Activated CD4-positive, alpha-beta T cell treated with anti-CD3 and anti-CD28 coated beads, Interleukin-2, amount 50 U/mL, for 24 hours (primary cell): ENCODE measurements around the gene PITPNM3.

ENCODE experiments used
- DNase-seq, 2 donors: peaks; one replicate each; pipeline ENCODE4 v3.0.0-alpha.2; 2020; ENCODE audit warnings: low read depth in 1 of 2, low spot score in 1 of 2

Gene PITPNM3

DNA sequence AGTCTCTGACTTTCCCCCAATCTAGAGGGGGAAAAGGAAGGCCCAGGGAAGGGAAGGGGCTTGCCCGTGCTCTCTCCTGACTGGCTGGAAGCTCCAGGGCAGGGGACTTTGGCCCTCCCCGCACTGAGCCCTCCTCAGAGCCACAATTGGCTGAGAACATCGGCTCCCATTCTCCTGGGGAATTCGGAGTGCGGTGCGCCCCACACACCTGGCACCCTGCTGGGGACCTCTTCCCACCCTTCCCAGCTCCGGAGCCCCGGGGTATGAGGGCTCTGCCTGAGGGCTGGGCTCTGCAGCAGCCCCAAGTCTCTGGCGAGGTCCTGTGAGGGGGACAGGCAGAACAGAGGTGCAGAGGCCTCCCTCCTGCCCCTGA is 76.1 kb downstream of the PITPNM3 start:
- DNase-seq = no peak

DNA sequence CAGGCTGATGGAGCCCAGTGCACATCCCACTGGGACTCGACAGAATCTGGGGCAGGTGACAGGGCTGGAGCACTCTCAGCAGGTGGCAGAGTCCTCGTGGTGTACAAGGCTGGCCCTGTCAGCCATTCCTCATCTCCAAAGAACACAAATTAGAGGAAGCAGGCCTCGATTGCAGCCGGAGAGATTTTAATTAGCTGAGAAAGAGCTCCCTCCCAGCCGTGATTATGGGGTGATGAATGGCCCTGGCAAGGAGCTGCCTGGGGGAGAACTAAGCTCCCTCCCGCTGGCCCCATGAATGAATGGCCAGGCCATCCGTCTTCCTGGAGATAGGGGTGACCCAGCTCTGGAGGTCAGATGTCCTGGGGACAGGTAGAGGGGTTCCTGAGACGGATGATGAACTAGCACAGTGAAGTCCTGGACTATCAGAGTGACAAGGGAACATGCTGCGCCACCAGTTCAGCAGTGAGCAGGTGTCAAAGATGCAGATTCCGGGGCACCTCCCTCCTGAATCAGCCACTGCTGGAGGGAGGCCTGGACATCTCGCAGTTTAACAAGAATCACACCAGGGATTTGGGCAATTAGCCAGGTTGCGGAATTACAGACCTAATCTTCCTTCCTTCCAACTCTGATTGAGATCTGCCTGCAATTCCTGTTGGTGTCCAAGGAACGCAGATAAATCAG is 76.6 kb downstream of the PITPNM3 start:
- DNase-seq = no peak

DNA sequence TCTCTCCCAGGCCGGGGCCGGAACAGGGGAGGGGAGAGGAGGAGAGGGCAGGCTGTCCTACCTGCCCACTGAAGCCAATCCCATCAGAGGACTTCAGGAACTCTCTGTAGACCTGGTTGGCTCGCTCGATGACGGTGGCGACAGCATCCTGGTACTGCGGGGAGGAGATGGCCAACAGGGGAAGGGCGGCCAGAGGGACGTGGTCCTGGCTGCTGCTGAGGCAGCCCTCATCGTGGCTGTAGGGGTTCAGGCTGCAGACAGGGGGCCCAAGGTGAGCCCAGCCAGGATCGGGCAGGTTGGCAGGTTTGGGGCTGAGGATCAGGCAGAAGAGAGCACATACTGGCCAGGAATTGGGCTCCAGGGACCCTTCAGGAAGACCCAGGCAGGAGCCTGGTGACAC is 77.9 kb downstream of the PITPNM3 start:
- DNase-seq = no peak

DNA sequence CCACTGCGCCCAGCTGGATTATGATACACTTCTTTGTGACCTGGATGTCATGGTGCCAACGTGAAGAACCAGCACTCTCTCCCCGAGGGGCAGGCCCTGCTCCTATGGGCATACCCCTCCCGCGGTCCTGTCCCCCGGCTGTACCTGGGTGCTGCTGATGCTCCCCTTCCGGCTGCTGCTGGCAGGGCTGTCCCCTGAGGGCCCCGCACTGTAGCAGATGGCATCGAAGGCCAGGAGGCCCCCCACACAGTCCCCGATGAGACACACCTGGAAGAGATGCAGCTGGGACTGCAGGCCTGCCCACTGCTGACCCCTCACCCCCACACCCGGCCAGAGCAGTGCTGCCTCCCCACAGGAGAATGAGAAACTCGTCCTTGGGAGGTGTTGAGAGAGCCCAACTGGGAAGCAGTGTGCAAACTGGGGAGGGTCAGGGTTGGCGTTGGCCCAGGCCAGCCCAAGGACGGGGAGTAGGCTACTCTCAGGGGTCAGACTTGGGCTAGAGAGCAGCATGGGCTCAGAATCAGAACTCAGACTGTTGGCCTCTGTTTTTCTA is 78.4 kb downstream of the PITPNM3 start:
- no peak for DNase-seq

DNA sequence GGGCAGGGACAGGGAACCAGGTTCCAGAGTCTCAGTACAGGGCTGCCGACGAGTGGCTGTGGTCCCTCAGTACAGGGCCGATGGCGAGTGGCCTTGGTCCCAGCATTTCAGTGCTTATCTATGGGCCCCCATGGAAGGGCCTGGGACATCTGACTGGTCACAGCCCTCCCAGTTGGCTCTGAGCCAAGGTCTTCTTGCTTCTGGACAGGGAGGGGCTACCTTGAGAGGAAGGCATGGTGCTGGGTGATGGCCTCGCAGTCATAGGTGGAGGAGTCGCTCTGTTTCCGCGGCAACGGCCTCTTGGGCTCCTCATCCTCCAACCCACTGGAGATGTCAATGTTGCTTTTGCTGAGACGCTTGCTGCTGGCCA is 79.6 kb downstream of the PITPNM3 start:
- DNase-seq = no peak

DNA sequence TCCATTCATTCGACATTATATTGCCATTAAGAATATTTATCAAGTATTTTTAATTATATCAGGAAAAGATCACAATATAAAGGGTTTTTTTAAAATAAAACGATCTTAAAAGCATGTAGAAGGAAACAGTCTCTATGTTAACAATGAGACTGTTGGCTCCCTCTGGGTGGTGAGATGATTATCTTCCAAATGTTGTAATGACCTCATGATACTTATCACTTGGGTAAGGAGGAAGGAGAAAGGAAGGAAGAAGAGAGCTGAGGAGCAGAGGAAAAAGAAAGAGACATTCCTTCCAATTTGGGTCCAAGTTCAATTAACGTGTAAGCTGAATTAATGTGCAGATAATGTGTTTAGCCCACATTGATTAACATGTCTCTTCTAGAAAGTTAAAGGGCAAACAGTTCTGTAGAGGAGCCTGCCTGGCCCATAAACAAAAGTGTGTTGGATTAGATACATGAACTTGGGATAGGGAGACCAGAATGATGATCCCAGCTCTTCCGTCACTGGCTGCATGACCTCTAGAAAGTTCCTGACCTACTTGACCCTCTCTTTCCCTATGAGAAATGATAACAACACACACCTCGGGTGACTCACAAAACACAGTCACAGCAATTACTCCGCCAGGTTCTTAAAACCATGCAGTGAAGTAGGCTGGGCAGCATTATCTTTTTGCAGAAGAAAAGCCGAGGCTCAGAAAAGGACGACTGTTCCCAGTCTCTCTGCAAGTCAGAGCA is 80.1 kb downstream of the PITPNM3 start:
- DNase-seq = no peak

DNA sequence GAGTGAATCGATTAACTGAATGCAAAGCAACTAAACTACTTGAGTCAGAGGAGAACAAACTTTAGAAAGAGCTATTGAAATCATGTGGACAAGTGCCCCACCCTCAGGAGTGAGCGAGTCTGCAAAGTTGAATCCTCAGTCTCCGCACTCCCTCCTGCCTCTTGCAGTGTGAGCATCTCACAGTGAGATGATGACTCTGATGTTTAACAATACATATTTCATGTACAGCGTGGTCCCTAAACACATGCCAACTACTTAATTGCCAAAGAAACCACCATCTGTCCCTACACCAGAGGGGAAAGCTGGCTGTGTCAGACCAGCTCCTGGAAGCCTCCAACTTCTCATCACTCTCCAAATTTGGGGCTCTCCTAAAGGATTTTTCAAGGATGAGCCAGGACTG is 80.9 kb downstream of the PITPNM3 start:
- no peak for DNase-seq

DNA sequence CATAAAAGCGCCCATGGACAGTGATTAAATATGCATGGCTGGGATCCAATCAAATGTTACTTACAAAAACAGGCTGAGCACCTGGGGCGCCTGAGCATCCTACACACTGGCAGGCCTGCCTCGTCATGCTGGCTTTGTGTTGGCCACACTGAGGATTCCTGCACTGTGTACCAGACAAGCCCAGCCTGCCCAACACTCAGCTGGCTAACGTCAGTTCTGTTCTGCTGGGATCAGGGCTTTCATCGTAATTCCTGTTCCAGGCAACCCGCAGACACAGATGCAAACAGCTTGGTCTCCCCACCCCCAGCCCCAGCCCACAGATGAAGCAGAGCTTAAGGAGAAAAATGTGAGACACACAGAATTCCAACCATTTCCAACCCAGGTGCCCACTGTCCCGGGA is 81.4 kb downstream of the PITPNM3 start:
- no peak for DNase-seq

DNA sequence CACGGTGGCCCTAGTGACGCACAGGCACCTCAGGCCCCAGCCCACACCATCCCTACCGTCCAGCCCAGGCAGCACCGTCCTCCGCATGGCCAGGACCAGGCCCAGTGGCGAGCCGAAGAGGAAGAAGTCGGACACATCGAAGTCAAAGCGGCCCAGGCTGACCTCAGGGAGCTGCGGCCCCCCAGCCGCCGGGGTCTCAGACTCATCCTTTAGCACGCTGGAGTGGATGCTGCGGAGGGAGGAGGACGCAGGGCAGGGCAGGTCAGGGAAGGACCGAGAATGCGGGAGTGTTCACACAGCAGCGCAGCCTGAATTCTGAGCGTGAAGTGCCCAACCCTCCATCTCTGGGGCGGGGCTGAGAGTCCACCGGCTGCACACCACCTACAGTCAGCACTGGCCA is 82.0 kb downstream of the PITPNM3 start:
- no peak for DNase-seq

DNA sequence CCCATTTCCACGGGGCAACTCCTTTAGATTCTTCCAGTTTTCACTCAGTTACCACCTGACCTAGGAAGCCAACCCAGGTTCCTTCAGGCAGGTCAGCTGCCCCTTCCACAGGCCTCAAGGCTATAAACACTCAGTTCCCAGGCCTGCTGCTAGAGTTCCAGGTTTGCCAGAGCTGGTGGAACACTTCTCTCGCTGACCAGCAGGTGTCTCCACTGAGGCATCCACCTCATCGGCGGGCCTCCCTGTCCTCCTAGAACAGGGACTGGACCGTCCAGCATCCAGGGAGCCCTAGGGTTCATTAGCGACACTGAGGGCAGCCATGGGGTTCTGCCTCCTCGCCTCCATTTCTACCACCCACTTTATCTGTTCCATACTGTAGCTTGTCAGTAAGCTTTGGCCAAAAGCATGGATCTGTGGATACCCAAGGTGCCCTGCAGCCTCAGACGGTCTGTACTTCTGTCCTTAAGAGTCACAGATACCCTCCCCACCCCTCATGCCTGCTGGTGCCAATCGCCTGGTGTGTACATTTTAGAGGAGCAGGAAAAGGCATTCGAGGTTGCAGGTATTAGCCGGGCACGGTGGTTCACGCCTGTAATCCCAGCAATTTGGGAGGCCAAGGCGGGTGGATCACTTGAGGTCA is 83.1 kb downstream of the PITPNM3 start:
- peak; percentile 50 to 58 for DNase-seq

DNA sequence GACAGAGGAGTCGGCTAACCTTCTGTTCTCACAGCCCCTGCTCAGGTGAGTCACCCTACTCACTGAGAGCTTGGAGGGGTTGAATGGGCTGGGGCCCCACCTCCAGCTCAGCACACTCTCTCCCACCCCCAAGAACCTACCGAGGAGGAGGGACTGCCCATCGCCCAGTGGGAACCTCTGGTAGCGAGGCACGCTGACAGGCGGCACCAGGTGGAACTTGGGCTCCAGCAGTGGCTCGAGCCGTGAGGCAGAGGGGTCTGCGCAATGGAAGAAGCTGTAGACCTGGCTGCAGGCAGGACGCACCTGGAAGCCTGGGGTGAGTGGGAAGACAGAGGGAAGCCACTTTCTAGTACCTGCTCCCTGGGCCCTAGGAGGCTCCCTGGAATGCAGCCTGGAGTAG is 83.8 kb downstream of the PITPNM3 start:
- no peak for DNase-seq

DNA sequence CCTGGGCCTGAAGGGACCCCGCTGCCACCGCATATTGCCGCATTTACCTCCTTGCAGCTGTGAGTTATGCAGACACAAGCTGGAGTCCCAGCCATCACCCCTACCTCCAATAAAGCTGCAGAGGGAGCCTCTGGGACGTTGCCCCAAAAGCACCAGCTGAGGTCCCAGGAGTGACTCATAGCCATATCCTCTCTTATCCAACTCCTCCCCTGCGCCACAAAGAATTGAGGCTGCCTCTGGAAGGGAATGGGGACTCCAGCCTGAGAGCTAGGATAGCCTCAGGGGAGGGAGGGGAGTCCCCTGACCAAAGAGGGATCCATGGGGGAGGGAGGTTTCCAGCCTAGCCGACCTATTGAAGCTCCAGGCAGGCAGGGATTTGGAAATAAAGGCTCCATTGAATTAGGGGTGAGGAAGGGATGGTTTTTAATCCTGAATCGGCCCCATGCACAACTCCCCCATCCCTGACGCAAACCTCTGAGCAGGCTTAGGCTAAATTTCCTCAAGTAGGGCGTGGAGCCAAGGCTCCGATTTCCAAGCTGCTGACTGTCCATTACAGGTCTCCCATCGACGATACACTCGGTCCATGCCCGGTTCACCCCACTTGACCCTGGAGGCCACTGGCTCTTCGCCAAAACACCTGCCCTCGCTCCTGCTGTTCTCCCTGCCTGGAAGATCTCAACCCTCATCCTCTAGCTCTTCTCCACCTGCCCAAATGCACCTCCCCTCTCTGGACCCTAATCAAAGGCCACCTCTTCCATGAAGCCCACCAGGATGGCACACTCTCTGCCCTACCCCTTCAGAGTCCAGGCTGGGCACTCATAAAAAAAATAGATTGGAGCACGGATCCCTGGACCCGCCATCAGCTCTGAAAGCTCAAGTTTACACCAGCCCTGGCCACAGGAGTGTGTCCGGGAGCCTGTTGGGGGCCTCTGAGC is 84.6 kb downstream of the PITPNM3 start:
- DNase-seq = no peak

DNA sequence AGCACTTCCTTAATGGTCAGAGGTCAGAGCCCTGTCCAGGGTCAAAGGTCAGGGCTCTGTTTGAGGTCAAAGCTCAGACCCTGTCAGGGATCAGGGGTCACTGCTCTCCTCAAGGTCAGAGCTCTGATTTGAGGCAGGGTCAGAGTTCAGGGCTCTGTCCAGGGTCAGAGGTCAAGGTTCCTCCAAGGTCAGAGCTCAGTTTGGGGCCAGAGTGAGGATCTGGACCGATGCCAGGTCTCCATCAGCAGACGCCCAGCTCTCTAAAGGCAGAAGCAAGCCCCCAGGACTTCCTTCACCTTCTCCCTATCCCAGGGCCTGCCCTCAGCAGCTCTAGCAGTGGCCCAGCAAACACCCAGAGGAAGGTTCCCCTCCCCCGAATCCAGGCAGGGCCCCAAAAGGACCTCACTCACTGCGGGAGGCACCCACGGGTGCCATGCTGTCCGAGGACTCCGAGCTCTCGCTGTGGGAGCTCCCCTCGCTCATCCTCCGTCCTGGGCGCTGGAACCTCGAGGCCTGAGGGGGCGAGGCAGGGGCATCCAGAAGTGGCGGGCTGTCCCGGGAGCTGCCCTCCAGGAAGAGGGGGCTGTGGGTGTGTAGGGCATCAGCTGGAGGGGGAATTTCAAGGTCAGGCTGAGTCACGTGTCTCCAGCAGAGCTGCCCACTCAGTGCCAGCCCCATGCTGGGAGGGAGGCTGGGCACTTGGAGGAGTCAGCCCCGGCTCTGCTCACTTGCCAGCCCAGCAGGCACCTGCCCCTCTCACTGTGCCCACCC is 85.4 kb downstream of the PITPNM3 start:
- DNase-seq = no peak

DNA sequence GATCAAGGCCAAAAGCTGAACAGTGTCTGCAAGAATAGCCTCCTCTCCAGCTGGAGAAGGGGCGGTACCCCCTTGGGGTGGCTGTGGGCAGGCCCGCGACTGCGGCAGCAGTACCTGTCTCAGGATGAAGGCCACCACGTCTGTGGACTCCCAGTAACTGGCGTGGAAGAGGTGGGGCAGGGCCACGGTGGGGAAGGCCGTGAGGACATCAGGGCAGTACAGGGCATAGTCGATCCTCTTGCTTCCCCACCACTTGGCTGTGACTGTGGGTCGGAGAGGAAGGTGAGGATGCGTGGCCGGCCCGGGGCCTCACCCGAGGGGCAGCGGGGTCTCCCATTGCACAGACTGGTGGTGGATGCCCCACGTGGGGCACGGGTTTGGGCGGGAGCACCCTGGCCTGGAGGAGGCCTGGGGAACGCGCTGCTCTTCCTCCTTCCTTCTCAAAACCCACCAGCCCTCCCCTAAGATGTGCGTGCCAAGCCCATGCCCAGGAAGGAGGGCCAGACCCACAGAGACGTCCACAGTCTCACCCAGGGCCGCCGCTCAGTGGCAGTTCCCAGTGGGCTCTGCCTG is 86.1 kb downstream of the PITPNM3 start:
- no peak for DNase-seq

DNA sequence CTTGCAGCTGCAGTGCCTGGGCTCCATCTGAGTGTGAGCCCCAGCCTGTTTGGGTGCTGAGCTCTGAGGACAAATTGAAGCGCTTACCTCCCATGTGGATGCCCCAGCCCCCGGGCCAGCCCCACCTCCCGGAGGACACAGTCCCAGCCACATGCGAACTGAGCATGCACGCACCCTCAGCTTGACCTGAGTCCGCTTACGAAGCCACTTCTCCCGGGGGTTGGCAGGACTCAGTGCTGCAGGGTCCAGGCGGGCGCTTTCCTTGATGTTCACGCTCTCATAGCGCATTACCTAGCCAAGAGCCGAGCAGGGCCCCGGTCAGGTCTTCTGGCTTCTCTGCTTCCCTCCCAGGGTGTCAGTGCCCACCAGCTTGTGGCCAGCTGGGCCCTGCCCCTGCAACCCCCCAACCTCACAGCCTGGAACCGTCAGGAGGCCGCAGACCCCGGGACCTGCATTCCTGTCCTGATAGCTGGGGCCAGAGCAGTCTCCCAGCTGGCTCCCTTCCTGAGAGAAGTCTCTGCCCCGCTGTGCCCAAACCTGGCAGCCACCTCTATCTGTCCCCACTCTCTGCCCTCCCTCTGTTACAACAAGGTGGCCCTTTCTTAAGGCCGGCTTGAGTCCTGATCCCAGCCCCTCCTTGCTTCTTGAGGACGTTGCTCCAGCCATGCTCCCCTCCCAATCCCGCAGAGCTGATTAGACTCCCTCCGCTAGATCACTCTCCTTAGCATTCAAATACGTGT is 88.1 kb downstream of the PITPNM3 start:
- no peak for DNase-seq

DNA sequence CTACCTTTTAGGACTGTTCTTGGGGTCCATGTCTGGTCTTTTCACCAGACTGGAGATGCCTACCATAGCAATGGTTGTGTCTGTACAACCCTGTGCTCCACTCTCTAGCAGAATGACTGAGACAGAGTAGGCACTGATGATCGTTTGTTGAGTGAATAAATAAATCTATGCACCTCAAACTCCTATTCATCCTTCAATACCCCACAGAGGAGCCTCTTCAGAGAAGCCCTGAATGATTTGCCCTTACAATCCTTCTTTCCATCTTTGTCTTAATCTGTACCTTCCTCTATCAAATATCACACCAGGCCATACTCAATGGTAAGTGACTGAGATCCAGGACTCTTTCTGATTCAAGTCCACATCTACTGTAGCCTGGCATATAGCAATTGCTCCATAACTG is 88.8 kb downstream of the PITPNM3 start:
- DNase-seq = no peak

DNA sequence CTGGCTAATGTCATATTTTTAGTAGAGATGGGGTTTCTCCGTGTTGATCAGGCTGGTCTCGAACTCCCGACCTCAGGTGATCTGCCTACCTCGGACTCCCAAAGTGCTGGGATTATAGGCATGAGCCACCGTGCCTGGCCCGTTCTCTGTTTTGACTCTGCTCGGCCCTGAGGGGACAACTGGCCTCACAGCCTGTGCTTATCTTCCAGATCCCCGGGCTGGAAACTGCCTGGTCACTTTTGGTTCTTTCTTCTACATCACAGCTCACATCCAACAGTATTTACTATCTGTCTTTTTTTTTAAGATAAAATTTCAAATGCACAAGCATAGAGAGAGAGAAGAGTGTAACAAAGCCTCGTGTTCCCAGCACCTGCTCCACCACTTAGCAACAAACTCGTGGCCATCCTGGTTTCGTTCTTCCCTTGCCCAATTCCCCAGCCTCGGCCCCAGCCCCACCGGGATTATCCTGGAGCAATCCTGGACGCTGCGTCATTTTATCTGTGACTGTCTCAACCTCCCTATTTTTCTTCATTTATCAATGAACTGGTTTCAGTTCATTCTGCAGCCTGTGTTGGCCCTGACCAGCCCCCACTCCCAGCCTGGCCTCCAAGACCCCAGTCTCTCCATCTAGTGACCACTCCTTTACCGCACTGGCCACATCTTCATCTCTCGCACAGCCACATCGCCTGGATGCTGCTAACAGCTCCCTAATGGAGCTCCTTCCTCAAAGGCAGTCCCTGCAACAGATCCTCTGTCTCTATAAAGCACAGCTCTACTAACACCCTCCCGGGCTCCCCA is 91.0 kb downstream of the PITPNM3 start:
- no peak for DNase-seq

DNA sequence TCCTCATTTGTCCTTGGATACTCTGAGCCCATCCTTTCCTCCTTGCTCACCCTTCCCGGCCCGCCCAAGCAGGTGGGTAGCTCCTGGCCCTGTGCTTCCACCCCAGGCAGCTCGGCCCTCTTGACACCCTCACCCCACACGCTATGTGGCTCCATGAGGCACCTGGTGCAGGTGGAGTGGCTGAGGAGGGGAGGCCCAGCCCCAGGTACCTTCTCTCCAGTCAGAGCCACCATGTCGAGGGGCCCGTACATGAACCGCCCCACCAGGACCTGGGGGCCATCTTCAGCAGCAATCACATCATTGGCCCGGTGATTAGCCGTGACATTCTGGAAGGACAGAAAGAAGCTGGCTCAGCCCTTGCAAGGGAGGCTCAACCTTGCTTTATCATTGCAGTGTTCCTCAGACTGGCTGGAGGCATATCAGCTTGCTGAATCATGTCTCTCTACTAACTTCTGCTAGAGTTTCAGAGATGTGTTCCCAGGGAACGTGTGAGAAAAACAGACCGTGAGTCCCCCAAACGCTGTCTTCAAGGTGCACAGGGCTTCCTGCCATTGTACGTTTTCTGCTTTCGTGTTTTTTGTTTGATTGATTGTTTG is 91.8 kb downstream of the PITPNM3 start:
- DNase-seq = no peak
